D721Med (cell line): Measurements from ENCODE around the gene MBLAC1.
A peak's percentile ranks its signal among the peaks of the same experiment; 100 is the strongest.

Experiments used
- DNase-seq: peaks from one replicate; pipeline ENCODE4 v3.0.0; 2011; ENCODE audit warnings: low spot score; ENCODE audit not compliant: insufficient read length
- FAIRE-seq: peaks from 2 replicates; lab custom pipeline; 2011; peaks lifted over from hg19 to GRCh38; lab: Jason Lieb, UNC
- CTCF ChIP-seq: IDR thresholded peaks from 2 replicates; pipeline ENCODE4 v1.5.1; 2012; ENCODE audit warnings: mild to moderate bottlenecking, control low read depth; ENCODE audit not compliant: insufficient read depth; ENCODE audit errors: missing control alignments

The MBLAC1 gene

GRCh38 chr7:100176096-100177044, 49.6 kb downstream of the MBLAC1 start:
- TF ChIP-seq CTCF: no peak
- FAIRE-seq (no peak), DNase-seq (no peak)

GRCh38 chr7:100177045-100178001, 50.6 kb downstream of the MBLAC1 start, which contains the start of the genes GPC2 and STAG3:
Gene GPC2, minus strand, starts transcription at chr7:100177381. Its CDS starts 182 bp downstream, at chr7:100177199.
Gene STAG3, plus strand, starts transcription at chr7:100177918. Its CDS starts 2,639 bp downstream, at chr7:100180557.
- no peak for TF ChIP-seq CTCF
- peak; percentile 84 for DNase-seq
- no peak for FAIRE-seq
